OCI-LY3 (cell line): ENCODE data around the gene AGAP1.
A peak's percentile ranks its signal among the peaks of the same experiment; 100 is the strongest.

ENCODE experiments used
- H2AFZ ChIP-seq: fragments of 200-600, 300-600 bp; shearing (Covaris generic); 2 replicates; pipeline ENCODE4 v1.6.0; 2014; ENCODE audit warnings: antibody characterized with exemption, low read depth, low read length
- H3K27ac ChIP-seq: fragments of 200-600, 300-600 bp; sonication (generic); 2 replicates; pipeline ENCODE4 v1.5.1; 2014; ENCODE audit warnings: mild to moderate bottlenecking, low read length, moderate library complexity, mixed read lengths
- H3K27me3 ChIP-seq: fragments of 200-600, 300-600 bp; sonication (generic); 2 replicates; pipeline ENCODE4 v1.6.1; 2014; ENCODE audit warnings: low read depth, low read length, mixed read lengths
- H3K36me3 ChIP-seq: fragments of 200-600, 300-600 bp; sonication (generic); replicated peaks from 2 replicates; pipeline ENCODE3; 2014; ENCODE audit warnings: low read depth, low read length, mixed read lengths
- H3K4me1 ChIP-seq: fragments of 300-600, 200-600 bp; sonication (generic); 2 replicates; pipeline ENCODE4 v1.6.1; 2014; ENCODE audit warnings: low read length, mixed read lengths
- H3K4me2 ChIP-seq: fragments of 200-600, 300-600 bp; sonication (generic); 2 replicates; pipeline ENCODE4 v1.6.1; 2014; ENCODE audit warnings: low read length, mixed read lengths
- H3K4me3 ChIP-seq: fragments of 300-600, 200-600 bp; sonication (generic); 2 replicates; pipeline ENCODE4 v1.5.1; 2014; ENCODE audit warnings: antibody characterized with exemption, mild to moderate bottlenecking, low read length, moderate library complexity
- H3K79me2 ChIP-seq: fragments of 300-600, 200-600 bp; shearing (Covaris generic); 2 replicates; pipeline ENCODE4 v1.6.1; 2014; ENCODE audit warnings: mild to moderate bottlenecking, low read length, mixed read lengths
- H3K9ac ChIP-seq: fragments of 300-600, 200-600 bp; shearing (Covaris generic); 2 replicates; pipeline ENCODE4 v1.6.0; 2014; ENCODE audit warnings: mild to moderate bottlenecking, low read length, moderate library complexity
- H3K9me3 ChIP-seq: fragments of 200-600, 300-600 bp; shearing (Covaris generic); 2 replicates; pipeline ENCODE4 v1.6.1; 2014; ENCODE audit warnings: low read length, mixed read lengths; ENCODE audit not compliant: insufficient read depth
- H4K20me1 ChIP-seq: fragments of 200-600, 300-600 bp; sonication (generic); 2 replicates; pipeline ENCODE4 v1.6.1; 2016; ENCODE audit warnings: low read length, mixed read lengths; ENCODE audit not compliant: insufficient read depth
- EZH2phosphoT487 ChIP-seq: fragments of 200-600 bp; shearing (Covaris generic); IDR thresholded peaks from 2 replicates; pipeline ENCODE4 v1.6.1; 2018; ENCODE audit warnings: antibody characterized with exemption, mixed run types, low read depth
- TF ChIP-seq, protein P1 (sequence below): fragments of 200-600, 300-600 bp; sonication (generic); IDR thresholded peaks from 2 replicates; pipeline ENCODE4 v1.5.1; 2014; ENCODE audit warnings: antibody characterized with exemption, low read length, low read depth

AGAP1 gene

DNA sequence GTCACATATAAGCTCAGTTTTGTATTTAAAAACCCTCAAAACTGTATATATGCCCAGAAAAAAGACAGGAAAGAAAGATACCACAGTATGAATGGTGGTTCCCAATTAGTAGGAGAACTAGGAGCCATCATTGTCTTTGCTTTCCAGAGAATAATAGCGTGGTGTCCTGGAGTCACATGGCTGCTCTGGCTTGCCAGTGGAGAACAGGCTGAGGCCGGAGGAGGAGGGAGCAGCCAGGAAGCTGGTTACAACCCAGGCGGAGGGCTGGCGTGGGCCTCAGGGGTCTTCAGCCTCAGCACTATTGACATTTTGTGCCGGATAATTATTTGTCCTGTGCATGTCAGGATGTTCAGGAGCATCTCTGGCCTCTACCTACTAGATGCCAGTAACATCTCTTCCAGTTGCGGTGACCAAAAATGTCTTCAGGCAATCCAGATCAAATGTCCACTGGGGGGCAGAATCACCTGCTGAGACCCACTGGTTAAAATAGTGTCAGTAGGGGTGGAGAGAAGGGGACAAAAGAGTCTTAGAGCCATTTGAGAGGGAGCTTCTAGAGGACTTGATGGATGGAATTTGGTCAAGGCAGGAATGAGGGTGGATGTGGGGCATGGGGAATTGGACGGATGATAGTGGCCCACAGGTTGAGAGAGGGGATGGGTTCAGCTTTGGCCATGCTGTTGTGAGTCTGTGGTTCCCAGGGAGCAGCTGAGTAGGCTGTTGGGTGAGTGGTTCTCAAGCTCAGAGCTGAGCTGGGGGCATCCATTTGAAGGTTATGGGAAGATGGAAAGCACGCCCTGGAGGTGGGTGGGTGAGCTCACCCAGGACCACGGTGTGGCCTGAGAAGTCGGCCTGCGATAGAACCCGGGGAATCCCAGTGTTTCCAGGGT lies 144.9 kb downstream of the AGAP1 start:
- H3K4me2 ChIP-seq, result no peak overlapping the region
- no peak overlapping the region for H3K9ac ChIP-seq

GRCh38 chr2:235639428-235639773 lies 145.6 kb downstream of the AGAP1 start:
- H4K20me1 ChIP-seq, result no peaks in the 10 kb centered on the region
- no peaks in the 10 kb centered on the region for H3K4me1 ChIP-seq
- H3K27me3 ChIP-seq, result no peaks in the 10 kb centered on the region
- H3K4me2 ChIP-seq, result no peak overlapping the region
- H3K79me2 ChIP-seq, result no peaks in the 10 kb centered on the region
- TF ChIP-seq EZH2phosphoT487, result no peak
- TF ChIP-seq, protein P1, sequence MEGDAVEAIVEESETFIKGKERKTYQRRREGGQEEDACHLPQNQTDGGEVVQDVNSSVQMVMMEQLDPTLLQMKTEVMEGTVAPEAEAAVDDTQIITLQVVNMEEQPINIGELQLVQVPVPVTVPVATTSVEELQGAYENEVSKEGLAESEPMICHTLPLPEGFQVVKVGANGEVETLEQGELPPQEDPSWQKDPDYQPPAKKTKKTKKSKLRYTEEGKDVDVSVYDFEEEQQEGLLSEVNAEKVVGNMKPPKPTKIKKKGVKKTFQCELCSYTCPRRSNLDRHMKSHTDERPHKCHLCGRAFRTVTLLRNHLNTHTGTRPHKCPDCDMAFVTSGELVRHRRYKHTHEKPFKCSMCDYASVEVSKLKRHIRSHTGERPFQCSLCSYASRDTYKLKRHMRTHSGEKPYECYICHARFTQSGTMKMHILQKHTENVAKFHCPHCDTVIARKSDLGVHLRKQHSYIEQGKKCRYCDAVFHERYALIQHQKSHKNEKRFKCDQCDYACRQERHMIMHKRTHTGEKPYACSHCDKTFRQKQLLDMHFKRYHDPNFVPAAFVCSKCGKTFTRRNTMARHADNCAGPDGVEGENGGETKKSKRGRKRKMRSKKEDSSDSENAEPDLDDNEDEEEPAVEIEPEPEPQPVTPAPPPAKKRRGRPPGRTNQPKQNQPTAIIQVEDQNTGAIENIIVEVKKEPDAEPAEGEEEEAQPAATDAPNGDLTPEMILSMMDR, result no peak
- no peak overlapping the region for H3K27ac ChIP-seq
- no peak overlapping the region for H2AFZ ChIP-seq
- no peak overlapping the region for H3K9ac ChIP-seq
- H3K9me3 ChIP-seq, result no peaks in the 10 kb centered on the region
- no peaks in the 10 kb centered on the region for H3K36me3 ChIP-seq
- no peak overlapping the region for H3K4me3 ChIP-seq

More for the DNA sequence above, 144.9 kb downstream of the AGAP1 start:
- Histone ChIP-seq H3K79me2 (no peaks in the 10 kb centered on the region), H3K9me3 (no peaks in the 10 kb centered on the region), H4K20me1 (no peaks in the 10 kb centered on the region), H3K27ac (no peak overlapping the region), H3K4me3 (no peak overlapping the region), H2AFZ (no peak overlapping the region), H3K27me3 (no peaks in the 10 kb centered on the region), H3K36me3 (no peaks in the 10 kb centered on the region), H3K4me1 (no peaks in the 10 kb centered on the region)
- TF ChIP-seq, protein P1, result 0 out of 2 replicates have a peak, but pooled peaks have one; percentile 8
- TF ChIP-seq EZH2phosphoT487, result no peak

DNA sequence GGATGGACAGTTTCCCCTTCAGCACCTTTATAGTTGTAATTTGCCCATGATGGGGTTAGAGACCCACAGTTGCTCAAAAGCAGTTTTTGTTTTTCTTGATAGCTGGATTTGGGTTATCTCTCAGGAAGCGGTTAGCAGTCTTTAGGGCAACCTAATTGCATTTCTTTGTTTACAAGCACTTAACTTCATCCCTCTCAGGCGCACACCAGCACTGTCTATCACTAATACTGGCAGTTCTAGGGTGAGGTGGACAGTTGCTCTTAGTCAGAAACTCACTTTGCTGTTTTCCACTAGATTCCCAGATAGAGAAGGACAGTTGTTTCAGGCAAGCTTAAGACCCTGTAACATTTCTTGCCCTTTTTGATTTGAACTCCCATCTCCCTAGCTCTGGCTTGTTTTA lies 146.0 kb downstream of the AGAP1 start:
- Histone ChIP-seq H3K9ac (no peak overlapping the region), H3K27me3 (no peaks in the 10 kb centered on the region), H3K36me3 (no peaks in the 10 kb centered on the region), H3K4me3 (no peak overlapping the region), H3K27ac (no peak overlapping the region), H3K4me1 (no peaks in the 10 kb centered on the region), H2AFZ (no peak overlapping the region), H3K4me2 (no peak overlapping the region), H3K9me3 (no peaks in the 10 kb centered on the region), H4K20me1 (no peaks in the 10 kb centered on the region), H3K79me2 (no peaks in the 10 kb centered on the region)
- TF ChIP-seq EZH2phosphoT487, result no peak
- TF ChIP-seq, protein P1, result no peak

DNA sequence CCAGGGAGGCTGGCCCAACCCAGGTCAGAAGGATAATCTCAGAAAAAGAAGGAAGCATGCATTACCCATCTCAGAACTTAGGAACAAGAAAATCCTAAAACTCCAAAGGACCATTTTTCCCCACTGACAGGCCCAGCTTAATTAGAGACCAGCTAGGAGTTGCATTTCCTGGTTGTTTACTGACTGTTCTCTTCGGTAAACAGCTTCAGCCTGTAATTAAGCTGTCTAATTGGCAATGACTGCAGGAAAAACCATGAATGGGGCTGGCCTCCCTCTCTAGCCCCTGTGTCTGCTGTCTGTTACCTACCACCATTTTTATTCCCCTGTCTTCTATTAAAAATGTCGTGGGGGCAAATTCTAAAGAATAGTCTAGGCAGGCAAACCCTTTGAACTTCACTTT lies 146.5 kb downstream of the AGAP1 start:
- H3K27ac ChIP-seq, result no peak overlapping the region
- no peaks in the 10 kb centered on the region for H3K36me3 ChIP-seq
- H3K27me3 ChIP-seq, result no peaks in the 10 kb centered on the region
- no peak overlapping the region for H3K4me2 ChIP-seq
- no peaks in the 10 kb centered on the region for H3K9me3 ChIP-seq
- H3K4me1 ChIP-seq, result no peaks in the 10 kb centered on the region
- no peak overlapping the region for H2AFZ ChIP-seq
- TF ChIP-seq, protein P1, result no peak
- no peak for TF ChIP-seq EZH2phosphoT487
- H3K79me2 ChIP-seq, result no peaks in the 10 kb centered on the region
- no peaks in the 10 kb centered on the region for H4K20me1 ChIP-seq
- no peak overlapping the region for H3K4me3 ChIP-seq
- H3K9ac ChIP-seq, result no peak overlapping the region
